HepG2 (cell line): Measurements from ENCODE around the gene ZNF618. TPM values are rescaled to one million over a fixed set of nuclear protein-coding genes. Genes with fewer than 3 reads are reported as not detected.

Experiments used
- ATAC-seq: fragments of 200-7000 bp; cut with Tn5 transposase; 3 replicates; pipeline ENCODE4 v1.9.1; 2020; ENCODE audit warnings: mild to moderate bottlenecking, moderate library complexity
- BruUV-seq: library from RNA; stranded (reverse); fragments of 400-500 nt; replicated peaks from 2 replicates; lab custom pipeline; 2021; lab: Mats Ljungman, UMichigan
- CTCF ChIA-PET: fragments of 300-600 bp; formaldehyde crosslinking; extraction: SDS; loops from one replicate; lab custom pipeline; 2021; ENCODE audit warnings: low total read pairs, inconsistent platforms, low intra/inter-chr PET ratio; lab: Yijun Ruan, JAX
- POLR2A ChIA-PET: fragments of 350-600 bp; sonication (Branson Sonifier 250); formaldehyde crosslinking; loops from one replicate; lab custom pipeline; 2020; ENCODE audit warnings: antibody characterized with exemption, inconsistent platforms; lab: Yijun Ruan, JAX
- DNase-seq: peaks from one replicate; pipeline ENCODE4 v3.0.0-alpha.2; 2015; ENCODE audit warnings: low spot score
- FAIRE-seq: peaks from 3 replicates; lab custom pipeline; 2011; peaks lifted over from hg19 to GRCh38; lab: Jason Lieb, UNC
- H2AFZ ChIP-seq: one replicate; pipeline ENCODE4 v1.6.1; 2011; ENCODE audit warnings: low read length, inconsistent platforms
- H3K27ac ChIP-seq: fragments of 300-600 bp; 3 replicates; pipeline ENCODE4 v1.8.0; 2011; ENCODE audit warnings: mixed run types, mild to moderate bottlenecking, mixed read lengths, low read length, inconsistent platforms; ENCODE audit not compliant: insufficient read depth; ENCODE audit errors: extremely low read length
- H3K27me3 ChIP-seq, 2 experiments: fragments of 200-600 bp in 1 of 2; 2 replicates in 1 of 2; 3 replicates in 1 of 2; pipeline versions ENCODE4 v1.6.0 to v1.8.0; 2011; ENCODE audit warnings: low read length in 2 of 2, mild to moderate bottlenecking in 2 of 2, moderate library complexity in 2 of 2, inconsistent platforms in 1 of 2; ENCODE audit not compliant: insufficient read depth in 2 of 2, control insufficient read depth in 1 of 2
- H3K36me3 ChIP-seq, 2 experiments: fragments of 200-600 bp in 1 of 2; replicated peaks in 1 of 2; 2 replicates in 1 of 2; 3 replicates in 1 of 2; pipeline versions ENCODE4 v1.5.1 to v1.8.0; 2011; ENCODE audit warnings: low read length in 2 of 2, inconsistent platforms in 1 of 2; ENCODE audit not compliant: insufficient read depth in 2 of 2, control insufficient read depth in 1 of 2
- H3K4me1 ChIP-seq: 2 replicates; pipeline ENCODE4 v1.5.1; 2012; ENCODE audit warnings: low read length, inconsistent platforms; ENCODE audit not compliant: insufficient read depth
- H3K4me2 ChIP-seq: 2 replicates; pipeline ENCODE4 v1.6.0; 2011; ENCODE audit warnings: low read depth, low read length, inconsistent platforms
- H3K4me3 ChIP-seq, 3 experiments: fragments of 200-600 bp in 1 of 3; sonication (generic), shearing (Covaris generic) in 1 of 3; replicated peaks in 1 of 3; 2 replicates each; pipeline ENCODE4 v1.5.1; 2011 to 2016; ENCODE audit warnings: low read length in 3 of 3, inconsistent platforms in 2 of 3, low read depth in 2 of 3, mild to moderate bottlenecking in 2 of 3, control low read depth in 1 of 3, mixed read lengths in 1 of 3; ENCODE audit not compliant: insufficient read depth in 1 of 3
- H3K79me2 ChIP-seq: one replicate; pipeline ENCODE4 v1.6.1; 2011; ENCODE audit warnings: low read length, inconsistent platforms; ENCODE audit not compliant: insufficient read depth
- H3K9ac ChIP-seq: 2 replicates; pipeline ENCODE4 v1.6.0; 2011; ENCODE audit warnings: mild to moderate bottlenecking, low read depth, low read length, inconsistent platforms; ENCODE audit not compliant: insufficient read depth
- H3K9me3 ChIP-seq: 2 replicates; pipeline ENCODE4 v1.5.1; 2012; ENCODE audit warnings: mild to moderate bottlenecking, low read length
- H4K20me1 ChIP-seq: 2 replicates; pipeline ENCODE4 v1.6.0; 2011; ENCODE audit warnings: inconsistent platforms, mild to moderate bottlenecking, low read length, moderate library complexity; ENCODE audit not compliant: insufficient read depth
- CSRNP1 ChIP-seq: sonication (generic); formaldehyde crosslinking; IDR thresholded peaks from 2 replicates; pipeline ENCODE4 v1.8.1; 2023; ENCODE audit warnings: mild to moderate bottlenecking, missing genetic modification reagents
- GLI4 ChIP-seq: sonication (generic); formaldehyde crosslinking; IDR thresholded peaks from 2 replicates; pipeline ENCODE4 v1.5.1; 2020; ENCODE audit warnings: missing genetic modification reagents, mild to moderate bottlenecking, moderate library complexity, borderline replicate concordance
- GTF3A ChIP-seq: sonication (generic); formaldehyde crosslinking; conservative IDR thresholded peaks from 2 replicates; pipeline ENCODE4 v1.4.0; 2020; ENCODE audit warnings: mild to moderate bottlenecking, missing genetic modification reagents
- JUNB ChIP-seq: sonication (generic); formaldehyde crosslinking; IDR thresholded peaks from 2 replicates; pipeline ENCODE4 v1.8.0; 2022; ENCODE audit warnings: missing genetic modification reagents, mild to moderate bottlenecking, borderline replicate concordance
- KDM6A ChIP-seq: IDR thresholded peaks from 2 replicates; pipeline ENCODE4 v1.6.1; 2016; ENCODE audit warnings: low read depth
- MIER2 ChIP-seq: IDR thresholded peaks from 2 replicates; pipeline ENCODE4 v1.6.1; 2016; ENCODE audit warnings: missing biosample characterization, missing genetic modification reagents
- NCOA1 ChIP-seq: sonication (generic); formaldehyde crosslinking; IDR thresholded peaks from 2 replicates; pipeline ENCODE4 v1.9.0; 2021; ENCODE audit warnings: missing genetic modification reagents
- REST ChIP-seq, 2 experiments: IDR thresholded peaks; 2 replicates each; pipeline ENCODE4 v1.6.1; 2011 to 2012; ENCODE audit warnings: low read length in 2 of 2, borderline replicate concordance in 1 of 2, low read depth in 1 of 2, mild to moderate bottlenecking in 1 of 2, moderate library complexity in 1 of 2
- ZFAT ChIP-seq: sonication (generic); formaldehyde crosslinking; conservative IDR thresholded peaks from 2 replicates; pipeline ENCODE4 v1.8.1; 2023; ENCODE audit warnings: missing genetic modification reagents, inconsistent platforms
- ZIK1 ChIP-seq: sonication (generic); formaldehyde crosslinking; IDR thresholded peaks from 2 replicates; pipeline ENCODE4 v1.5.0; 2020; ENCODE audit warnings: mild to moderate bottlenecking, low read depth, missing genetic modification reagents, borderline replicate concordance
- ZNF460 ChIP-seq: sonication (generic); formaldehyde crosslinking; IDR thresholded peaks from 2 replicates; pipeline ENCODE4 v1.5.1; 2020; ENCODE audit warnings: missing genetic modification reagents, mild to moderate bottlenecking, borderline replicate concordance
- ZNF468 ChIP-seq: sonication (generic); formaldehyde crosslinking; IDR thresholded peaks from 2 replicates; pipeline ENCODE4 v1.8.0; 2022; ENCODE audit warnings: mild to moderate bottlenecking, moderate library complexity, missing genetic modification reagents
- ZNF572 ChIP-seq: sonication (generic); formaldehyde crosslinking; IDR thresholded peaks from 2 replicates; pipeline ENCODE4 v1.5.1; 2020; ENCODE audit warnings: mild to moderate bottlenecking, missing genetic modification reagents
- ZNF782 ChIP-seq: sonication (generic); formaldehyde crosslinking; IDR thresholded peaks from 2 replicates; pipeline ENCODE4 v1.4.0; 2020; ENCODE audit warnings: missing genetic modification reagents, mild to moderate bottlenecking, borderline replicate concordance
- ZSCAN22 ChIP-seq: sonication (generic); formaldehyde crosslinking; IDR thresholded peaks from 2 replicates; pipeline ENCODE4 v1.4.0; 2020; ENCODE audit warnings: mild to moderate bottlenecking, missing genetic modification reagents
- WGBS: methylation state at CpG from one replicate; pipeline ENCODE4 v1.1.6; 2017; ENCODE audit warnings: low lambda C conversion rate; 5-methylcytosine and 5-hydroxymethylcytosine counted together
- in situ Hi-C: cut with HindIII; loops from 2 replicates; pipeline ENCODE4 v1.10.0; 2017; ENCODE audit warnings: low pct_unique_long_range_greater_than_20kb; ENCODE audit not compliant: extremely low pct_ligation_motif_present
- intact Hi-C: fragments of 100-400 bp; cut with micrococcal nuclease; formaldehyde crosslinking; loops from one replicate; pipeline ENCODE4 v1.10.0; 2022; ENCODE audit not compliant: unreplicated experiment
- polyA plus RNA-seq, 8 experiments: library from polyadenylated mRNA; depleted of rRNA in 3 of 8; stranded (reverse) in 7 of 8; unstranded in 1 of 8; fragments of >200 nt; fragmentation: Illumina TruSeq in 4 of 8; extraction: Trizol in 4 of 8; gene quantifications; 2 replicates each; pipeline versions ENCODE4 v1.2.1 to v1.2.3, GENCODE V29; 2011 to 2016; ENCODE audit warnings: low read depth in 4 of 8, missing spikeins in 1 of 8, mixed read lengths in 1 of 8; ENCODE audit not compliant: insufficient read depth in 1 of 8
- total RNA-seq, 5 experiments: library from RNA; depleted of rRNA; stranded (reverse); fragments of >200 nt; fragmentation: Illumina TruSeq; extraction: Trizol; gene quantifications; 2 replicates each; pipeline ENCODE4 v1.2.3, GENCODE V29; 2016; ENCODE audit warnings: low read depth in 1 of 5
- TF ChIP-seq, protein P1 (sequence below): sonication (generic); formaldehyde crosslinking; conservative IDR thresholded peaks from 2 replicates; pipeline ENCODE4 v1.4.0; 2020; ENCODE audit warnings: missing genetic modification reagents

ZNF618 gene
- total and polyA plus RNA-seq, 2 of the 13 experiments (the other 11 are each of a cell fraction or from before 2014, with no cell fraction given): 0.07 TPM

- no peak for FAIRE-seq
- WGBS: 91% methylated on average over 4 of the region's 4 CpGs
Observed at GRCh38 chr9:114090798-114091197, 214.7 kb downstream of the ZNF618 start.

More at GRCh38 chr9:114090798-114091197, 214.7 kb downstream of the ZNF618 start:
- H3K4me1 ChIP-seq: peaks cover 8% of the 10 kb centered on the region
- intact Hi-C loops: no loop called here
- ChIA-PET CTCF (no interaction called here), POLR2A (interaction anchor here (1.1 to 1.2 kb wide), 2 partner anchors 8 to 9 kb away, joined by 3 read pairs; no protein-coding TSS in a partner anchor)
- H3K27ac ChIP-seq: no peak overlapping the region
- H3K9me3 ChIP-seq: no peaks in the 10 kb centered on the region
- no peak overlapping the region for H3K4me2 ChIP-seq
- no peaks in the 10 kb centered on the region for H3K79me2 ChIP-seq
- no peak overlapping the region for H2AFZ ChIP-seq
- H3K4me3 ChIP-seq: no peak overlapping the region
- DNase-seq (no peak), ATAC-seq (no peak)
- no peaks in the 10 kb centered on the region for H4K20me1 ChIP-seq
- TF ChIP-seq KDM6A (no peak), REST (IDR thresholded peaks at IDR 0.05; ENCODE audit: borderline replicate concordance in 1 of 2, low read depth in 1 of 2, low read length in 2 of 2) (no peak), ZNF468 (CRISPR knock-in tag) (no peak), GLI4 (CRISPR knock-in tag) (no peak), ZNF782 (no peak), GTF3A (CRISPR knock-in tag) (no peak), ZIK1 (CRISPR knock-in tag) (no peak), MIER2 (CRISPR knock-in tag) (no peak), NCOA1 (no peak), JUNB (CRISPR knock-in tag) (no peak), ZFAT (no peak), ZNF460 (CRISPR knock-in tag) (no peak), ZSCAN22 (CRISPR knock-in tag) (no peak), CSRNP1 (CRISPR knock-in tag) (no peak), ZNF572 (no peak)
- TF ChIP-seq, protein P1, sequence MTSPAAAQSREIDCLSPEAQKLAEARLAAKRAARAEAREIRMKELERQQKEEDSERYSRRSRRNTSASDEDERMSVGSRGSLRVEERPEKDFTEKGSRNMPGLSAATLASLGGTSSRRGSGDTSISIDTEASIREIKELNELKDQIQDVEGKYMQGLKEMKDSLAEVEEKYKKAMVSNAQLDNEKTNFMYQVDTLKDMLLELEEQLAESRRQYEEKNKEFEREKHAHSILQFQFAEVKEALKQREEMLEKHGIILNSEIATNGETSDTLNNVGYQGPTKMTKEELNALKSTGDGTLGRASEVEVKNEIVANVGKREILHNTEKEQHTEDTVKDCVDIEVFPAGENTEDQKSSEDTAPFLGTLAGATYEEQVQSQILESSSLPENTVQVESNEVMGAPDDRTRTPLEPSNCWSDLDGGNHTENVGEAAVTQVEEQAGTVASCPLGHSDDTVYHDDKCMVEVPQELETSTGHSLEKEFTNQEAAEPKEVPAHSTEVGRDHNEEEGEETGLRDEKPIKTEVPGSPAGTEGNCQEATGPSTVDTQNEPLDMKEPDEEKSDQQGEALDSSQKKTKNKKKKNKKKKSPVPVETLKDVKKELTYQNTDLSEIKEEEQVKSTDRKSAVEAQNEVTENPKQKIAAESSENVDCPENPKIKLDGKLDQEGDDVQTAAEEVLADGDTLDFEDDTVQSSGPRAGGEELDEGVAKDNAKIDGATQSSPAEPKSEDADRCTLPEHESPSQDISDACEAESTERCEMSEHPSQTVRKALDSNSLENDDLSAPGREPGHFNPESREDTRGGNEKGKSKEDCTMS (CRISPR knock-in tag): no peak
- peaks cover 3% of the 10 kb centered on the region in 2 experiments; a peak in 1 of 5 replicates for H3K36me3 ChIP-seq
- BruUV-seq: no TSS peak
- no peak overlapping the region for H3K9ac ChIP-seq
- no peaks in the 10 kb centered on the region for H3K27me3 ChIP-seq
- in situ Hi-C loops: no loop called here
